Measurements from ENCODE around the gene SEMA4D.

The SEMA4D gene

DNA sequence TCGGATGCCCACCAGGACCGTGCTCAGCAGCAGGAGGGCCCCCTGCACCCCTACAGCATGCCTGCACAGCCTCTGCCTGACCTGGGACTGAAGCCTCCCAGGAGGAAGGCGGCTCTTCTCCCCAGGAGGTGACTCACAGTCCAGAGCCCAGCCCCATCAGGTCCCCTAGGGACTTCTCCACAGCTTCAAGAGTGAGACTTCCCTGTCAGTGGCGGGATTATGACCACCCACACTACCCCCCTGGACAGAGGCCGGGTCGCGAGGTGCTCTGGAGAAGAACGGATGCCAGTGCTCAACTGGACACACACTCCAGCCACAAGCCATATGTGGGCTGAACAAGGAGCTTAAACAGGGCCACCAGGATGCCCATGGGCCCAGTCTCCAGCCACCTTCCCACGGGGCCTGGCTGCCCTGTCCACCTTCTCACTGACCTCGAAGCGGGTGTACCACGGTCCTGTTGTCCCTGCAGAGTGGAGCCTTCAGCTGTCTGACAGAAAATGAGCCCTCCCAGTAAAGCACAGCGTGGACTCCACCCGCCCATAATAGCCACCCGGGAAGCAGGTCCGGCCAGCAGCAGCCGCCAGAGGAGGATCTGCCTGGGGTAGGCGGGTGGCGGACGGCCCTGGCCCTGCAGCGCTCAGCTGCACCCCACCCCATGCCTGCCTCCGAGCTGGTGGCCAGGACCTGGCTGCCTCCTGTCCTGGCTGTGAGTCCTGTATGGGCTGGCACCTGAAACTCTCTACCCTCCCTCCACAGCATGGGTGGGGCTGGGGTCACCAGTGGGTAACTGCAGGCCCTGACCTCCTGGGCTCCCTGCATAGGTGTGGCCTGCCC lies 54.7 kb downstream of the SEMA4D start:
- no peak for DNase-seq

GRCh38 chr9:89442501-89442978 lies 55.4 kb downstream of the SEMA4D start:
- no peak for DNase-seq

- DNase-seq = no peak
Observed at GRCh38 chr9:89441986-89442385, 55.9 kb downstream of the SEMA4D start.

DNA sequence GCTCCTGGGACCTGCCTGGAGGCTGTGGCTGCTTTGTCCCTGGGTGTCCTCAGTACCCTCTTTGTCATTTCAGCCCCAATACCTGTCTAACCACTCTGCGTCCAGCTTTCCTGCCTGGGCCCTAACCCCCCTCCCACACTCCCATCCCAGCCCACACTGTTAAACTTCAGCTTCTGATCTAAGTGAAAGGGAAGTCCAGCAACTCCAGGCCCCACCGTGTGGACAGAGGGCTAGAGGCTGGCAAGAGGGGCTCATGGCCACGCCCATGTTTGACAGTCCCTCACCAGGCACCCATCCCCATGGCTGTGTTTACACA lies 56.3 kb downstream of the SEMA4D start:
- DNase-seq = no peak

DNA sequence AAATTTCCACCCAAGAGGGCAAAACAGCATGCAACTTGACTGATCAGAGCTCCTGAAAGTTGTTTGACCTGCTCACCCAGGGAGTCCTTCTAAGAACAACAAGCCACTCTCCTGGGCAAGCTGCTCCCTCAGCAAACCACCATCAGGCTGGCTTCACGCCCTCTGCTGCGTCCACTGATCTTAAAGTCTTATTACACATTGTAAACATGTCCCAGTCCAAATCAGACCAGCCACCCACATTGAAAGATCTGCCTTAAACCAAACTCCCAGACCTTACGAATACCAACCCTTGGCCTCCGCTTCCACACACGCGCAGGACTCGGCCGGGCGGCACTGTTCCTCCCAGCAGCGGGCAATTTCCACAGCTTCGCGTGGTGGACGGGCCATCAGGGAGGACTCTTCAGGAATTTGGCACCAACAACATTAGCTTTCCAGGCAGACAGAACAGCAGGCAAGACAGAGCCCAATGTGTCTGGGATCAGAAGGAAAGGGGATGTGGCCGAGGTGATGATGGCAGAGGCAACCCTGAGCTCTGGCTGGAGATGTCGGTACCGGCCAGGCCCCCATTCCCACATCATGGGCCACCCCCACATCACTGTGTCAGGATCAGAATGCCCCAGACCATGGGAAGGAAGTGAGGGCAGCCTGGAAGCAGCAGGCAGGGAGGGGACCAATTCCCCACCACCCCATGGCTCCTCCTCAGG lies 56.8 kb downstream of the SEMA4D start:
- no peak for DNase-seq

DNA sequence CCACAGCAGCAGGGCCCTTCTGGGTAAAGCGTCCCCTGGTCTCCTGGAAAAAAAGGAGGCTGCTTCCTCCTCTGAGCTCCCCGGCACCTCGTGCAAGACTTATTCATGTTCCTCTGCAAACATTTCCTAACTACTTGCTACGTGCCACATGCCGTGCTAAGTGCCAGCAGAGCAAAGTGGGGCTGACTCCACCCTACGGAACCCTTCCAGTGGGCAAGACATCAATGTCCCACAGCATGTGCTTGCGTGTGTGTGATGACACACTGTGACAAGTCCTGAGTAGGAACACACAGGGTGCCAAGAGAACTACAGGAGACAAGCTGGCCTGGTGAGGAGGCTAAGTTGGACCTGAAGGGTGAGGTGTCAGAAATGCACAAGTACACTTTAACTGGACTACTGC lies 57.4 kb downstream of the SEMA4D start:
- no peak for DNase-seq

DNA sequence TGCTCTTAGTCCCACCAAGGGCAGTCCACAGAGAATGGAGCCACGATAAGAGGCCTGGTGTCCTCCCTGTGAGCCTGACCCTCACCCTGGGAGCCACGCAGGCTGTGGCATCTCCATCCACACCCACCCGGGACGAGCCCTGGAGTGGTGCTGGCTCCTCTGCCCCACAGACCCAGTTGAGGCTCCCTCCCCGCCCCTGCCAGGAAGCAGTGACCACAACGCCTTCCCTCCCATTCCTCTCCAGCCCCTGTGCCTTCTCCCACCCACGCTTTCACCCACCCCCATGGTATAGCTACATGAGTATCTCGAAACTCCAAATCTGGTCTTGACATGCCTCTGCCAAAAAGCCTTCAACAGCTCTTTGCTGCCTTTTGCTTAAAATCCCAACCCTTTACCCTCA lies 57.9 kb downstream of the SEMA4D start:
- DNase-seq = no peak

DNA sequence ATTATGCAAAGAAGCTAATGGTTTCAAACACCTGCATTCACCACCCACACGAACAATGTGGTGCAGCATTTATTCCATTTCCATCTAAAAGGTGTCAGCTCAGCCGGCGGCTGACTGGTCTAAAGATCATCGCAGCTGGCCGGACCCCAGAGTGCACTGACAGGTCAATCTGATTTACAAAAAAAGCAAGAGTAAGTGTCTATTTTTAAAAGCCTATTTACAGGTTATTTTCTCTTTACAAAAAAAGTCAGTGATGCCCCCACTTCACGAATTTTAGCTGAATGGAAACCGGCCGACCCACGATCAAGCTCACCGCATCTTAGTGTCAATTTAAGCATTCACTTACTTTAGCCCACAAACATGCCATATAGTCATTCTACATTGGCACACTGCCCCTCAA lies 58.3 kb downstream of the SEMA4D start:
- DNase-seq = no peak

DNA sequence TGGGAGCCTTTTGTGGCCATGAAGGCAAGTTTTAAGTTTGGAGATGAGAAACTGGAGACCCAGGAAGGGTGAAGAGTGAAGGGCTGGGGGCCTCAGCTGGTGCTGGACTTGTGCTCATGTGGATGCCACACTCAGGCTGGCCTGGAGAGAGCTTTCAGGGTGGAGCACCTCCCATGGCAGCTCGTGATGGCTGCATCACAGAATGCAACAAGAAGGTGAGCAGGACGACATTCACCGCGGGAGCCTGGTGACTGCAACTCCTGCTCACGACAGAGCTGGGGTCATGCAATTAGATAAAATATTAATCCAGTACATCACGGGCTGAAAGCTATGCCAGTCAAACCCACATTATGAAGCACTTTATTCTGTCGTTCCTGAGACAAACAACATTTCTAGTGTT lies 59.7 kb downstream of the SEMA4D start:
- DNase-seq = no peak

- DNase-seq = no peak
Observed at GRCh38 chr9:89437772-89438171, 60.1 kb downstream of the SEMA4D start.

DNA sequence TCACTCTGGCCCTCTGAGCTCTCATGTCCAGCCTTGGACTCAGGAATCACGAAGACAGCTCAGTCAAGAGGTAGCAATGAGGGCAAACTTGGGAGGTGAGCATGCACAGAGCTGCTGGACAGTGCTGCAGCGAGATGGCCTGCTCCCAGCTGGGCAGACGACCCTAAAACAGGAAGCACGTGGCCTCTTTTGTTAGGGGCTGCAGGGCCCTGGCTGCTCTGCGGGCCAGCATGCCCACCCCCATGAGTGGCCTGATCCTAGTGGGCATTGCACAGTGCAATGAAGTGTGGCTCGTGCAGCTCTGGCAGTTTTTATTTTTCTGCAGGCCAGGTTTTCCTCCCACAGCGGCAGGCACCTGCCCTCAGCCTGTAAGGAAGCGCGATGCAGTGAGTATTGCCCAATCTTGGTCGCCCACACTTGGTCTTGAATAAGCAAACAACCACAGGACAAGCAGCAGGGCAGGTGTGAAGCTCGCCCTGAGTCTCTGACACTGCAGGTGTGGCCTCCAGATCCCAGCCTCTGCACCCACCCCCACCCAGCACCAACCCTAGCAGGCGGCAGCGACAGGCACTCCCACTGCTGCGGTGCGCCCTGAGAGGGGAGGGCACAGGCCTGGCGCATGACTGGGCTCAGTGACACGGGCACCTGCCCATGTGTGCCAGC lies 60.8 kb downstream of the SEMA4D start:
- DNase-seq = peak; percentile 84

- no peak for DNase-seq
Observed at GRCh38 chr9:89436326-89436725, 61.6 kb downstream of the SEMA4D start.

DNA sequence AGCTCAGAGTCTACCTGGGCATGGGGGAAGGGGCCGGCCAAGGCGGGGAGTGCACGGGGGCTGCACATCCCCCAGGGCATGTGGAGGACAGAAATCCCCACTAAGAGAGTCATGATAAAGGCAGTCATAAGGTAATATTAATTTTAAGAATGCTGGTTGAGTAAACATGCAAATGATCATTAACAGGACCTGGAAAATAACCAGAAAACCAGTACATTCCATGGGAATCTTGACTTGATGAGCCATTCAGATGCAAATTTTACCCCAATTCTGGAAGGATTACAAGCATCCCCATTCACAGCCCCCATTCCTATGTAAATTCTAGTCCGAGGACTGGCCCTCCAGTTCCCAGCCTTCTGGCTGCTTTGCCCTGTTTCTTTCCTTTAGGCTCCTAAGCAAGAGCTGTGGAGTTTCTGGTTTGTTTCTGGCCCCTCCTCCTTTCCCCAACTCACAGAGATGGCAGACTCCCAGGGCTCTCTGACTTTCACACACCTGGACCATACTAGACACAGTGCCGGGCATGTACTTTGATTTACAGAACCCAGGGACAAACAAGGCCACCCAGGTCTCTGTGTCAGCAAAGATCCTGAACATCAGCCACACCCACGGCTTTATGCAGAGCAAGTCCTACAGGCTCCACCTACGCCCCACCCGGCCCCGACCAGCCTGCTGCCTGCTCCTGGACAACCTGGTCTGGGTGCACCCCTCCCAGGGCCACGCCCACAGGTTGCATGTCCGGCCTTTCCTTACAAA lies 62.7 kb downstream of the SEMA4D start:
- peak; percentile 24 for DNase-seq

DNA sequence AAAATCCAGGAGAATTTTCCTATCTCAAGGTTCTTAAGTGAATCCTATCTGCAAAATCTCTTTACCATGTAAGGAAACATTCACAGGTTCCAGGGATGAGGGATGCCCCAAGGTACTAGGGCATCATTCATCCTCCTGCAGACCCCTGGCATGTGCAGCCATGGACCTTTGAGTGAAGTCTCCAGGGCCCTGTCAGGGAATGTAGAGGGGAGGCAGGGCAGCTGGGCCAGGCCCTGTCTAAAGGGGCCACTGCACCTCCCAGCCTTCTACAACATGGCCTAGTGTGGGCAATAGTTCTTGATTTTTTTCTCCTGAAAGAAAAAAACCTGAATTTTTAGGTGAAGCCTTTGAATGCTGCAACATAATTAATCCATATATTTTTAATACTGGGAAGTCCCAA lies 63.3 kb downstream of the SEMA4D start:
- no peak for DNase-seq

GRCh38 chr9:89433826-89434225 lies 64.1 kb downstream of the SEMA4D start:
- no peak for DNase-seq

DNA sequence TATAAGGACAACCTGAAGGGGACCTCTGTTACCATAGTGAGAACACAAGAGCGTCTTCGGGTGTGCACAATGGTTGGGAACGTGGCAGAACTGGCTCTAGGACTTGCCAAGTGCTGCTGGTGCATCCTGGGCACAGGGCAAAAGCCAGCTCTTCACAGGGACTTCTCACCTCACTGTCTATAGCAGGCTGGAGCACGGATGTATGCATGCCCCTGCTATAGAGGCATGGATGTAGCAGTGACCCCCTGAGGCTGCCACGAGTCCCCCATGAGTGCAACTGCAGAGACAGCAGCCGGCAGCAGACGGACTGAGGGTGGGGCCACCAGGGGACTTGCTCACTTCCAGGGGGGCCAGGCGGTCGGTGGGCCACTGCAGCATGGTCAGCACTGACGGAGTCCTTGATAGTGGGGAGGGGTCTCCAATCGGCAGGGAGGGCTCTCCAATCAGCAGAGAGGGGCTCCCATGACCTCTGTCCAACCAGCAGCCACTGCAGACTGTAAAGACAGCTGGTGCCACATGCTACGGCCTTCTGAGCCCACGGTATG lies 64.9 kb downstream of the SEMA4D start:
- no peak for DNase-seq

GRCh38 chr9:89431930-89432725 lies 65.8 kb downstream of the SEMA4D start:
- DNase-seq = no peak

- DNase-seq = no peak
Observed at GRCh38 chr9:89430995-89431394, 66.9 kb downstream of the SEMA4D start.

GRCh38 chr9:89428901-89429890 lies 68.7 kb downstream of the SEMA4D start:
- DNase-seq = no peak

DNA sequence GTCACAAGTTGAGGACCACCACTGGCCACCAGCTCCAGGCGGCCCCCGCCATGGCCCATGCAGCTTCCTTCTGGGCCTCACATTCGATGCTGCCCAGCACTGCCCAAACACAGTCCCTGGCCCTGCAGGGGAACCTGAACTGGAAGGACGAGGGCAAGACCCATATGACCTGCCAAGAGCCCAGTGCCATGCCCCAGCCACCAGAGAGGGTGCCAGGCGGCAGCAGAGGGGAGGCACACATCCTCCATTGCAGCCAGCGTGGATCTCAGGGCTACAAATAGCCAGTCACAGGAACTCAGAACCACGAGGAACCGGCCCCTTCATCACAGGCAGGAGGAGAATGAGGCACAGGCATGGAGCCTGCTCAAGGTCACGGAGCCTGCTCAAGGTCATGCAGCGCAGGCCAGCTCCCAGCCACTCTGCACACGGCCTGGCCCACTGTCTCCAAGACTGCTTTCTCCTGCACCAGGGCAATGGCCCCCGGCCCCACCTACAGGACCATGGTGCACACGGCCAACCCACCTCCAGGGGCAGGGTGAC lies 69.6 kb downstream of the SEMA4D start:
- DNase-seq = no peak

All from NCI-H774 (cell line).